HEK293 (cell line): ENCODE measurements around the gene HOXA11.

Experiments
- CTCF ChIA-PET: fragments of 350-600 bp; formaldehyde crosslinking; extraction: SDS; loops from one replicate; lab custom pipeline; 2021; ENCODE audit warnings: antibody characterized with exemption; lab: Yijun Ruan, JAX
- POLR2A ChIA-PET: fragments of 300-600 bp; formaldehyde crosslinking; extraction: SDS; loops from one replicate; lab custom pipeline; 2020; ENCODE audit warnings: antibody characterized with exemption, inconsistent platforms; lab: Yijun Ruan, JAX
- H3K27ac ChIP-seq: fragments of 200-500 bp; sonication (Bioruptor generic); 2 replicates; pipeline ENCODE4 v1.5.1; 2014; ENCODE audit warnings: low read depth, low read length, control low read depth, inconsistent platforms; ENCODE audit errors: extremely low read depth
- H3K36me3 ChIP-seq, 2 experiments: fragments of 200-500 bp in 1 of 2; sonication (Bioruptor generic) in 1 of 2; 1 replicate in 1 of 2; 2 replicates in 1 of 2; pipeline ENCODE4 v1.5.1; 2014 to 2017; ENCODE audit warnings: inconsistent platforms in 2 of 2, low read length in 2 of 2; ENCODE audit not compliant: control insufficient read depth in 2 of 2, insufficient read depth in 1 of 2
- H3K4me1 ChIP-seq: fragments of 200-500 bp; sonication (Bioruptor generic); 2 replicates; pipeline ENCODE4 v1.5.1; 2014; ENCODE audit warnings: mild to moderate bottlenecking, low read length, inconsistent platforms; ENCODE audit not compliant: control insufficient read depth, insufficient read depth
- H3K4me3 ChIP-seq: 2 replicates; pipeline ENCODE4 v1.5.1; 2011; ENCODE audit warnings: low read depth, mild to moderate bottlenecking, control low read depth, low read length, moderate library complexity
- H3K9me3 ChIP-seq: fragments of 200-500 bp; sonication (Bioruptor generic); 2 replicates; pipeline ENCODE4 v1.5.1; 2014; ENCODE audit warnings: low read depth, low read length, inconsistent platforms; ENCODE audit not compliant: control insufficient read depth, insufficient read depth
- GLIS1 ChIP-seq: fragments of 450-650 bp; formaldehyde crosslinking; IDR thresholded peaks from 2 replicates; pipeline ENCODE4 v1.5.1; 2016; ENCODE audit warnings: missing biosample characterization, missing genetic modification characterization
- KLF1 ChIP-seq: fragments of 450-650 bp; formaldehyde crosslinking; IDR thresholded peaks from 2 replicates; pipeline ENCODE4 v1.5.1; 2016; ENCODE audit warnings: missing biosample characterization, missing genetic modification characterization
- OSR2 ChIP-seq: fragments of 450-650 bp; formaldehyde crosslinking; IDR thresholded peaks from 2 replicates; pipeline ENCODE4 v1.5.1; 2016; ENCODE audit warnings: missing biosample characterization, missing genetic modification characterization
- SP2 ChIP-seq: fragments of 450-650 bp; formaldehyde crosslinking; IDR thresholded peaks from 2 replicates; pipeline ENCODE4 v1.5.1; 2016; ENCODE audit warnings: missing biosample characterization, missing genetic modification characterization
- SP3 ChIP-seq: fragments of 450-650 bp; formaldehyde crosslinking; IDR thresholded peaks from 2 replicates; pipeline ENCODE4 v1.5.1; 2016; ENCODE audit warnings: missing biosample characterization, missing genetic modification characterization
- TSHZ1 ChIP-seq: fragments of 450-650 bp; formaldehyde crosslinking; IDR thresholded peaks from 2 replicates; pipeline ENCODE4 v1.5.1; 2016; ENCODE audit warnings: missing biosample characterization, missing genetic modification characterization, borderline replicate concordance
- YY1 ChIP-seq: fragments of 450-650 bp; formaldehyde crosslinking; IDR thresholded peaks from 2 replicates; pipeline ENCODE4 v1.5.1; 2018; ENCODE audit warnings: missing biosample characterization, missing genetic modification characterization
- ZBTB1 ChIP-seq: fragments of 450-650 bp; formaldehyde crosslinking; IDR thresholded peaks from 2 replicates; pipeline ENCODE4 v1.5.1; 2016; ENCODE audit warnings: missing biosample characterization, missing genetic modification characterization
- ZBTB44 ChIP-seq: fragments of 450-650 bp; IDR thresholded peaks from 2 replicates; pipeline ENCODE4 v1.5.1; 2018; ENCODE audit warnings: missing biosample characterization, mild to moderate bottlenecking, missing genetic modification characterization
- ZBTB8A ChIP-seq: fragments of 450-650 bp; formaldehyde crosslinking; IDR thresholded peaks from 2 replicates; pipeline ENCODE4 v1.5.1; 2016; ENCODE audit warnings: missing biosample characterization, missing genetic modification characterization
- ZIC2 ChIP-seq: fragments of 450-650 bp; formaldehyde crosslinking; IDR thresholded peaks from 2 replicates; pipeline ENCODE4 v1.5.1; 2016; ENCODE audit warnings: missing biosample characterization, missing genetic modification characterization
- ZNF10 ChIP-seq: fragments of 450-650 bp; formaldehyde crosslinking; IDR thresholded peaks from 2 replicates; pipeline ENCODE4 v1.5.1; 2017; ENCODE audit warnings: missing biosample characterization, missing genetic modification characterization
- ZNF211 ChIP-seq: fragments of 450-650 bp; formaldehyde crosslinking; IDR thresholded peaks from 2 replicates; pipeline ENCODE4 v1.5.1; 2016; ENCODE audit warnings: low read depth, missing biosample characterization, missing genetic modification characterization
- ZNF449 ChIP-seq: fragments of 450-650 bp; formaldehyde crosslinking; IDR thresholded peaks from 2 replicates; pipeline ENCODE4 v1.5.1; 2017; ENCODE audit warnings: missing biosample characterization, mild to moderate bottlenecking, missing genetic modification characterization, moderate library complexity
- ZNF521 ChIP-seq: fragments of 450-650 bp; formaldehyde crosslinking; IDR thresholded peaks from 2 replicates; pipeline ENCODE4 v1.5.1; 2017; ENCODE audit warnings: missing biosample characterization, mild to moderate bottlenecking, missing genetic modification characterization
- ZNF610 ChIP-seq: fragments of 450-650 bp; formaldehyde crosslinking; IDR thresholded peaks from 2 replicates; pipeline ENCODE4 v1.5.1; 2016; ENCODE audit warnings: missing biosample characterization, missing genetic modification characterization, borderline replicate concordance
- ZNF791 ChIP-seq: fragments of 450-650 bp; formaldehyde crosslinking; IDR thresholded peaks from 2 replicates; pipeline ENCODE4 v1.5.1; 2016; ENCODE audit warnings: missing biosample characterization, missing genetic modification characterization
- ZNF792 ChIP-seq: fragments of 450-650 bp; formaldehyde crosslinking; IDR thresholded peaks from 2 replicates; pipeline ENCODE4 v1.5.1; 2016; ENCODE audit warnings: missing biosample characterization, missing genetic modification characterization
- ZNF843 ChIP-seq: fragments of 450-650 bp; formaldehyde crosslinking; IDR thresholded peaks from 2 replicates; pipeline ENCODE4 v1.5.1; 2016; ENCODE audit warnings: missing biosample characterization, missing genetic modification characterization
- ZSCAN30 ChIP-seq: fragments of 450-650 bp; IDR thresholded peaks from 2 replicates; pipeline ENCODE4 v1.5.1; 2018; ENCODE audit warnings: missing biosample characterization, mild to moderate bottlenecking, missing genetic modification characterization, moderate library complexity
- TF ChIP-seq, protein P1 (sequence below): fragments of 450-650 bp; formaldehyde crosslinking; IDR thresholded peaks from 2 replicates; pipeline ENCODE4 v1.5.1; 2016; ENCODE audit warnings: missing biosample characterization, missing genetic modification characterization

HOXA11 gene

DNA sequence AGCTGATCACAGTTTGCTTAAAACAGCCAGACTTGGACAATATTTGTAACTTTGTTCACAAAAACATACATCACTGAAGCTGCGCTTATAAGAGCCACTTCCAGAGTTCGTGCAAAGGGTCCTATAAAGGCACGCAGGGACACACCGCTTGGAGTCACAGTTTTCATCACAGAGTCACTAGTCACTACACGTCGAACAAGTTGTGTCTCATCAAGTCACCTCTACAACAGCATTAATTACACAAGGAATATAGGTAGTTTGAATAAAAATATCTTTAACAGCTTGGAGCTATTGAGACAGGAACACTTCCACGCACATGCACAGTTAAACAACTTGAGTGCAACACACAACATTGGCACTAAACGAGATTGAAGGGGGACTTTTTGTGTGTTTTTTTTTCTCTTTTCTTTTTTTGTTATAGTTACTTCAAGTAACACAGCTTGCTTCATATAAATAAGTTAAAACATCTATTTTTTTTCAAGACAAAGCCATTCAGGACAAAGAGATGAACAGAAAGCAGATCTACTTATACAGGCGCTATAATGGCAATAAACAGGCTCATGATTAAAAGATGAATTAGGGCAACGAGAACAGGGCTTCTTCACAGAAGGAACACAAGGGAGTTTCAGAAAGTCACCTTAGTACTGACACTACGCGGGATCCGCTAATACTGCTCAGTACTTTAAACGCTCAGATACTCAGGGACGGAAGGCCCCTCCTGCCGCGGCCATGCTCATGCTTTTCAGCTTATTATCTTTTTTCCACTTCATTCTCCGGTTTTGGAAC is 43.7 kb downstream of the HOXA11 start:
- Histone ChIP-seq H3K27ac (peak overlapping the region; percentile 98), H3K4me3 (peak overlapping the region; percentile 79), H3K4me1 (peaks cover 25% of the 10 kb centered on the region), H3K36me3 (peaks cover 0 to 58% of the 10 kb centered on the region in 2 experiments; a peak in 2 of 3 replicates)
- POLR2A ChIA-PET, result interaction anchor here (0.6 to 1.2 kb wide), 7 partner anchors 21 to 772 kb away, joined by 3 to 6 read pairs (median 3); partner anchors contain the start of gene SKAP2
- TF ChIP-seq ZNF449 (tag by site-specific recombination) (no peak), ZBTB1 (tag by site-specific recombination) (no peak), ZNF521 (tag by site-specific recombination) (no peak), ZIC2 (tag by site-specific recombination) (no peak), ZNF843 (tag by site-specific recombination) (no peak), ZBTB8A (tag by site-specific recombination) (no peak)
- TF ChIP-seq, protein P1, sequence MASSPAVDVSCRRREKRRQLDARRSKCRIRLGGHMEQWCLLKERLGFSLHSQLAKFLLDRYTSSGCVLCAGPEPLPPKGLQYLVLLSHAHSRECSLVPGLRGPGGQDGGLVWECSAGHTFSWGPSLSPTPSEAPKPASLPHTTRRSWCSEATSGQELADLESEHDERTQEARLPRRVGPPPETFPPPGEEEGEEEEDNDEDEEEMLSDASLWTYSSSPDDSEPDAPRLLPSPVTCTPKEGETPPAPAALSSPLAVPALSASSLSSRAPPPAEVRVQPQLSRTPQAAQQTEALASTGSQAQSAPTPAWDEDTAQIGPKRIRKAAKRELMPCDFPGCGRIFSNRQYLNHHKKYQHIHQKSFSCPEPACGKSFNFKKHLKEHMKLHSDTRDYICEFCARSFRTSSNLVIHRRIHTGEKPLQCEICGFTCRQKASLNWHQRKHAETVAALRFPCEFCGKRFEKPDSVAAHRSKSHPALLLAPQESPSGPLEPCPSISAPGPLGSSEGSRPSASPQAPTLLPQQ (tag by site-specific recombination), result no peak
- TF ChIP-seq, all 188 proteins: peak for 0
- no peaks in the 10 kb centered on the region for H3K9me3 ChIP-seq
- CTCF ChIA-PET, result interaction anchor here (0.6 to 4.4 kb wide), 16 partner anchors 9 to 955 kb away, joined by 3 to 26 read pairs (median 6); partner anchors contain the start of gene HOXA4

DNA sequence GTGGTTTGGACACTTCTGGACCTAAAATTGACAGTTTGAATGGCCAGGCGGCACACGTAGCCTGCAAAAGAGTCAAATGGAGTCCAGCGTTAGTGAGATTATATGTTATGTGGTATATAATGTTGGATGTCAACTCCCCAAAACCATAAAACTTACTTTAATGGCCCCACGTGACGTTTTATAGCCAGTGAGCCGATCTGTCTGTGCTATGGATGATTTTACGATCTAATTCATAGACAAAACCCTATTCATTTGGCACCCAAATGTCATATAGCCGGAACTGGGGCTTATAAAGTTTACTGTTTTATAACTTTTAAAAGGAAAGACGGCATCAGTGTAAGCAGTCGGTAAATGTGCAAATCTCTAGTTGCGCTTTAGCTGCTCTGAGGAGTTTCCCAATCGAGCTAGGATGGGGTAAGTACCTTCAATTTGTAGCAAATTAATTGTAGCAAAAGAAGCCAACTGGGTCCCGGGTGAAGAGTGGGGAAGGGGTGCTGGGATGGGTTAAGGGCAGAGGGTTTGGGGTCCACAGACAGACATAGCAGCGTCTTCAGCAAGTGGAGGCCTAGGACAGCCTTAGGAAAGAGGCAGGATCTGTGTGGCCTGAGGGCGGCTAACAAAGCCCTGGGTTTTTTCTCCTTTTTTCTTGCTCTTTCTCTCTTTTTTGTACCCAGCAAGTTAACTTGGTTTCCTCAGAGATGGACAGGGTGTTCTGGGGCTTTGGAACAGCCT is 44.7 kb downstream of the HOXA11 start:
- ChIA-PET POLR2A (interaction anchor here (1.3 kb wide), 1 partner anchor 21 kb away, joined by 3 read pairs; no protein-coding TSS in a partner anchor), CTCF (interaction anchor here (0.6 to 4.4 kb wide), 11 partner anchors 8 to 460 kb away, joined by 3 to 26 read pairs (median 7); partner anchors contain the start of gene HOXA4)
- H3K36me3 ChIP-seq, result peaks cover 0 to 48% of the 10 kb centered on the region in 2 experiments; a peak in 1 of 3 replicates
- peak overlapping the region; percentile 98 for H3K27ac ChIP-seq
- H3K4me1 ChIP-seq, result peaks cover 33% of the 10 kb centered on the region
- no peaks in the 10 kb centered on the region for H3K9me3 ChIP-seq
- no peak overlapping the region for H3K4me3 ChIP-seq
- TF ChIP-seq, protein P1 (tag by site-specific recombination), result peak; percentile 54; the same call in 1 of the 2 replicates
- TF ChIP-seq ZNF610 (tag by site-specific recombination) (0 out of 2 replicates have a peak, but pooled peaks have one; percentile 24), OSR2 (tag by site-specific recombination) (peak; percentile 82), TSHZ1 (tag by site-specific recombination) (peak; percentile 77), KLF1 (tag by site-specific recombination) (no peak), YY1 (peak; percentile 37; the same call in 1 of the 2 replicates), ZSCAN30 (tag by site-specific recombination) (peak; percentile 20; the same call in 1 of the 2 replicates), GLIS1 (tag by site-specific recombination) (peak; percentile 60), ZNF211 (tag by site-specific recombination) (no peak), ZNF791 (tag by site-specific recombination) (no peak), ZNF843 (tag by site-specific recombination) (peak; percentile 98), ZNF792 (tag by site-specific recombination) (peak; percentile 44; the same call in 1 of the 2 replicates), SP3 (tag by site-specific recombination) (0 out of 2 replicates have a peak, but pooled peaks have one; percentile 11), ZNF10 (tag by site-specific recombination) (peak; percentile 28; the same call in 1 of the 2 replicates), SP2 (tag by site-specific recombination) (peak; percentile 12; the same call in 1 of the 2 replicates), ZBTB44 (peak; percentile 59)
